Posterior cingulate gyrus (tissue), 11 donors: ENCODE results near the gene FRAS1.
"Not testable (repeated sequence)": the region's sequence is repeated elsewhere in the genome, so short reads cannot be mapped to it uniquely, and the experiment has no call there.

Source experiments
- DNase-seq, 10 donors: peaks; one replicate each; pipeline versions ENCODE4 v3.0.0 to v3.0.0-alpha.2; 2020 to 2021; ENCODE audit warnings: mixed read lengths in 3 of 10
- intact Hi-C: fragments of 100-400 bp; cut with DNase I; formaldehyde crosslinking; loops from one replicate; pipeline ENCODE4 v1.15.1; 2023

The FRAS1 gene

GRCh38 chr4:78057135-78057599, at the start of gene FRAS1:
Gene FRAS1 (plus strand): TSS chr4:78057323. CDS start chr4:78058010, 687 bp downstream.
- intact Hi-C loops = no loop called here
- peak; percentile 15 to 88 (median 41) for DNase-seq

GRCh38 chr4:78011003-78011402, 46.1 kb upstream of the FRAS1 start:
- DNase-seq, intact Hi-C loops: not testable (repeated sequence)

GRCh38 chr4:78014889-78015886, 41.9 kb upstream of the FRAS1 start:
- no peak for DNase-seq
- intact Hi-C loops = no loop called here

- no peak for DNase-seq
- intact Hi-C loops = no loop called here
These were observed 38.7 kb upstream of the FRAS1 start for GRCh38 chr4:78018271-78019049.

GRCh38 chr4:78019414-78019813, 37.7 kb upstream of the FRAS1 start:
- no peak for DNase-seq
- intact Hi-C loops = no loop called here

- no peak for DNase-seq
- intact Hi-C loops = no loop called here
These were observed 36.4 kb upstream of the FRAS1 start for GRCh38 chr4:78020677-78021076.

- DNase-seq = no peak
- intact Hi-C loops = no loop called here
These were observed 34.6 kb upstream of the FRAS1 start for GRCh38 chr4:78022517-78022916.

- intact Hi-C loops = no loop called here
These were observed 33.0 kb upstream of the FRAS1 start for GRCh38 chr4:78024085-78024484.

GRCh38 chr4:78024576-78025091, 32.5 kb upstream of the FRAS1 start:
- no peak for DNase-seq
- intact Hi-C loops = no loop called here

More at GRCh38 chr4:78024085-78024484, 33.0 kb upstream of the FRAS1 start:
- DNase-seq = no peak

GRCh38 chr4:78031417-78031950, 25.6 kb upstream of the FRAS1 start:
- no peak for DNase-seq
- intact Hi-C loops = no loop called here

- no peak for DNase-seq
- intact Hi-C loops = no loop called here
These were observed 24.7 kb upstream of the FRAS1 start for GRCh38 chr4:78032446-78032845.

- intact Hi-C loops = no loop called here
These were observed 24.2 kb upstream of the FRAS1 start for GRCh38 chr4:78032929-78033328.

GRCh38 chr4:78033861-78034260, 23.3 kb upstream of the FRAS1 start:
- intact Hi-C loops = no loop called here

More at GRCh38 chr4:78032929-78033328, 24.2 kb upstream of the FRAS1 start:
- no peak for DNase-seq

GRCh38 chr4:78038704-78039103, 18.4 kb upstream of the FRAS1 start:
- no peak for DNase-seq
- intact Hi-C loops = no loop called here

More at GRCh38 chr4:78033861-78034260, 23.3 kb upstream of the FRAS1 start:
- no peak for DNase-seq

- intact Hi-C loops = no loop called here
- no peak for DNase-seq
These were observed 17.4 kb upstream of the FRAS1 start for GRCh38 chr4:78039678-78040077.

- DNase-seq = no peak
- intact Hi-C loops = no loop called here
These were observed 16.7 kb upstream of the FRAS1 start for GRCh38 chr4:78040431-78040830.

GRCh38 chr4:78047366-78047765, 9.8 kb upstream of the FRAS1 start:
- no peak for DNase-seq
- intact Hi-C loops = no loop called here

GRCh38 chr4:78056265-78057129, 626 bp upstream of the FRAS1 start:
- intact Hi-C loops = no loop called here
- peak; percentile 30 to 91 (median 56) for DNase-seq
